HG02571 (cell line): Measurements from ENCODE around the gene YOD1.

ENCODE experiments used
- ATAC-seq: cut with Tn5 transposase; IDR thresholded peaks from one replicate; pipeline ENCODE4 v1.9.1; 2021; ENCODE audit warnings: mild to moderate bottlenecking, moderate library complexity; ENCODE audit not compliant: unreplicated experiment

The YOD1 gene

DNA sequence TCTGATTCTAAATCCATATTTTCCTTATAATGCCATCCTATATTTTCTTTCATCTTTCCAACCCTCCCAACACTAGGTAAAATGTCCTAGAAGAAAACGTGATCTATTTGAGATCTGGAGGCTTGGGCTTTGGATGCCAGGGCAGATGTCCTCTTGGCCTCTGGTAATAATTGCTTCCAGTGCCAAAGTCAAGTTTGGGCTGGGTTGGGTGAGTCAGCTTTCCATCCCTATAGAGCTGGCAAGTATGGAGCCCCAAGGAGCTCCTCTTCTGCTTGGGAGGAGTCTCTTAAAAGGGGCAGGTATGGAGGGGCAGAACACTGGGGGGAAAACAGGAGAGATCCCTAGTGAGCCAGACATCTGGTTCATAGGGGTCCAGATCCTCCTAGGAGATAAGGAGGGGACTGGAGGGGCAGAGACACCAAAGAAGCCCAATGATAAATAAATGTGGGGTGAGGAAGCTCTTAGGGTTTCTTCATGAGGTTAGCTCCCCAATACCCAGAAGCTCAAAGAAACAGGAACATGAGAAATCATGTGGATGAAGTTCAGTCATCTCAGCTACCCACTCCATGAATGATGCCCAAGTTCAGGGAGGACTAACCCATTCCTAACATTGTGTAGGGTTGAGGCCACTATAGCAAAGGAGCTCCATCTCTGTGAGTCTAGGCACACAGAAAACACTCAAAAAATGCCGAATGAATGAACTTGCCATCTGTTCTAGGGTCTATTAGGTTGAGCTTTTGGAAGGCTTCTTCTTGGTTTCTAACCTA, 21.9 kb downstream of the YOD1 start:
- ATAC-seq, result no peak

- no peak for ATAC-seq
Measured at GRCh38 chr1:207027921-207028320, 23.1 kb downstream of the YOD1 start.

DNA sequence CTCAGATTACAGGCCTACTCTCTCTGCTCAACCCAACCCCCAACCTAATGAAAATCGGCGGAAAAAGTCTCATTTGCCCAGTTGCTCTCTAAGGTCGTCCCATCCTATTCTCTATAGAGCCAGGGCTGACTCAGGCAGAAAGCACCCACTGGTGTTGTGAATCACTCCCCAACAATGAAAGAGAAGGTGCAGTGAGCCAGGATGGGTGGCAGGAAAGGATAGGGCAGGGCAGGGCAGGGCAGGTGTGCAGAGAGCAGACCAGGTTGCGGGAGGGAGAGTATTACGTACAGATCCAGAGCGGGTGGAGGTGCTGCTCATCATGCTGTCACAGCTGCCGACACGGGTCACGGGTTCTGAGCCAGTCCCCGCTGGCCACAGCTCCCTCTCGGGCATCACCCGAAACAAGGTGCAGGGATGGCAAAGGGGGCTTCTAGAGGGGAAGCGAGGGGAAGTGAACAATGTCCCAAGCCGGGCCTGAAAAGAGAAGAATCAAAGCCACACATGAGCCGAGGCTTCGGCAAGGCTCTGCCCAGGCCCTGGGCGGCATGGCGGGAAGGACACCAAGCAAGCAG, 23.7 kb downstream of the YOD1 start:
- ATAC-seq, result no peak

GRCh38 chr1:207026104-207026534, 24.9 kb downstream of the YOD1 start:
- ATAC-seq, result no peak

DNA sequence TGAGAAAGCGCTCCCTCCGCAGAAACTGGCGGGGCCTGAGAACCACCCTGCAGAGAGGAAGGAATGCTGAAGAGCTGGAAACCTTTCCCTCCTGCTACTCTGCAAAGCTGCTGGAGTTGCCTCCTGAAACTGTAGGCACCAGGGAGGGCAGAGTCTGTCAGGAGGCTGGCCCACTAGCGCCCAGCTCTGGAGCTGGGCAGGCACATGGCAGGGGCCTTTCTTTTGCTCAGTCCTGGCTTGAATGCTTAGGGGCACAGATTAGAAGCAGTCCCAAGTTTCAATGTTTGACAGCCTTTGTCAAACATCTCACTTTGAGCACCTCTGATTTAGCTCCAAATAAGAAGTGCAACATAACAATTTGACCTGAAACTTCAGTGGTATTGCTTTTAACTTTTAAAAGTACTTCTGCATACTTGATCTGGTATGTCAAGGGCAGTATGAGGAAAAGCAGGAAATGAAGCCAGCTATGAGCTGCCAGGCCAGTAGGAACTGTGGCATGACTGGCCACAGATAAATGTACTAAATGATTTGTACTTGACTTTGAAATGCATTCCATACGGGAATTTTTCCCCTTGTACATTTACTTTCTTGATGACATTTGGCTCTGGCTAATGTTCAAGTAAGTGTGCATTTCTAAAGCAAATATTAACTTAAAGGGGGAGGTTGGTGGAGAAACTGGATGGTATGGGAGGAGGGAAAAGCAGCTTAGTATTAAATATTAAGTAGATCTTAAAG, 25.7 kb downstream of the YOD1 start:
- no peak for ATAC-seq

GRCh38 chr1:207024202-207025145, 26.5 kb downstream of the YOD1 start:
- ATAC-seq, result no peak

GRCh38 chr1:207022996-207023679, 27.9 kb downstream of the YOD1 start:
- ATAC-seq, result no peak

- ATAC-seq, result no peak
Measured at GRCh38 chr1:207021876-207022596, 29.0 kb downstream of the YOD1 start.

DNA sequence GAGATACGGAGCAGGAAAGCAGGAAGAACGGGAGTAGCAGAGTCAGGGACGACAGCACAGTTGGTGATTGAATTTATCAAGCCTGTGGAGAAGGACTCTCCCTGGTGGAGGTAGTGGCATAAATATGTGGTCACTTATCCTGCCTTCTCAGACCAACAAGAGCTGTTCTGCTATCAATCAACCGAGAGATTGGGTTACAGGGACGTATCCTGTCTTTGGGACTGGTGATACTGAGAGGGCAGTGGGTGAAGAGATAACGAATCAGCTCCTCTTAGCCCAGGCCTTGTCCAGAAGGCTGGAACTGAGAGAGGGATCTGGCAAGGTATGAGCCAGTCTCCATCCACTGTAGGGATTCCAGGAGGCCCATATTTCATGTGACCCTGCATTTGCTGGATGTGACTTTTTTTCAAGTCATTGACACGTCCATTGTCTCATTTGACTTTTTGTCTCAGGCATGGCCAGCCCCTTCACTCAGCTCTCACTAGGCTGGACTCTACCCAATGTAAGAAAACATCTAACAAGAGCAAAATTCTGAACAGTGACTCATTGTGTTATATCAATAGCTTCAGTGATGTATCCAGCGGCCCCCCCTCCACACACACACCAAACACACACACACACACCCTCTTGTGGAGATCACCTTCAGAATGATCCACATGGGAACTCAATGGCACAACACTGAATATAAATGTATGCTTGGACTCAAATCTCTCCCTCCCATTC, 29.7 kb downstream of the YOD1 start:
- ATAC-seq, result no peak

GRCh38 chr1:207020709-207021107, 30.3 kb downstream of the YOD1 start:
- ATAC-seq, result no peak

DNA sequence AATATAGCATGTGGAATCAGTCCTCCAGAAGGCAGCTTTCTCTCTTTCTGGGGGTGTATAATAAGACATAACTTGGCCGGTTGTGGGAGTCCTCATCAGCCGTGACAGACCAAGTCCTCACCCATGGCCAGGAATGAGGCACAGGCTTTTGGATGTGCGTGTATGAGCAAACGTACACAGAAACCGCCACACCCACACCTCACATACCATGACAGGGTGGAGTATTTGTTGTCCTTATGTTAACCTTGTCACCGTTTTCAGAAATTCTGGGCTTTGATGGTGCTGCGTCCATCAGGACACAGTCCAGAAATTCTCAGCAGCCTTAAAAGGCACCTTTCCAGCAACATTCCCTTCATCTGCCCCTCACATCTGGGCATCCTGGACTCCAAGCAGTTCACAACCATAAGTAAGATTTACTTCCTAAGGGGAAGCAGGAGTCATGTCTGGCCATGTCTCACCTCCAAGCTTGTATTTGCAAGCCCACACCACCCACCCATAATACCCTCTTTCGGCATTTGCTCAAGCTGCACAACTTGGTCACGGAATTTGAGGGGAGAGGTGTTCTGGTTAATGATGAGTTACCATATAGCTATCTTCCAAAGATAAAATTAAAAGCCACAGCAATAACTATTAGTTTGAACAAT, 30.8 kb downstream of the YOD1 start:
- ATAC-seq, result no peak

DNA sequence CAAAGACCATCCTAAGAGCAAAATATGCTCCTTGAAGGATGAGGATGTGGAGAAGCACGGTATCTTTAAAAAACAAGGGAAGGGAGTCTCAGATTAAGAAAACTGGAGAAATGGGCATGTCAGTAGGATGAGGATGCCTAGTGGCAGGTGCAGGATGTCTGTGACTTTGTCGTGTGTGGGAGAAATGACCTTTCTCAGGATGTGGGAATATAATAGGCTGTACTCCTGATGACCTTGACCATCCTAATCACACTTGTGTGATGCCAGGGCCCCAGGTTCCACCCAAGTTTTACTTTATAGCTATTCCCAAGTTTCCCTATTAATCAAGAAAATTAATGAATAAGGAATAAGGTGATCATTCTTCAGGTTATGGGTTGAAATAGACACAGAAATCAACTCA, 31.3 kb downstream of the YOD1 start:
- no peak for ATAC-seq

DNA sequence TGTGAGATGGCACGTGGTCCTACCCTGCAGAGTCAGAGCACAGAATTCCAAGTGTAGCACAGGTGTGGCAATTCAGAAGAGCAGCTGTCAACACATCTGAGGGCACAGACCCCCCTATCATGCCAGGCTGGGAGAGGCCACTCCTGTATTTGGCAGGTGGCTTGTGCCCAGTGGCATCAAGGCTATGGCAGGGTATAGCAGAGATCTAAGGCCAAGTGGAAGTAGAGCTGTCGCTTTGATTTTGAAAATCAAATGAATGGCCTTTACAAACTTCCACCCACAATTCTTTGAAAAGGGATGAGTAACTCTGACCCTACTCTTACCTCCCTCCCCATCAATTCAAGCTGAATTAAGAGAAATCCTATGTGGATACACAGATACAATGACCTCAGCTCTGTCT, 31.8 kb downstream of the YOD1 start:
- no peak for ATAC-seq

DNA sequence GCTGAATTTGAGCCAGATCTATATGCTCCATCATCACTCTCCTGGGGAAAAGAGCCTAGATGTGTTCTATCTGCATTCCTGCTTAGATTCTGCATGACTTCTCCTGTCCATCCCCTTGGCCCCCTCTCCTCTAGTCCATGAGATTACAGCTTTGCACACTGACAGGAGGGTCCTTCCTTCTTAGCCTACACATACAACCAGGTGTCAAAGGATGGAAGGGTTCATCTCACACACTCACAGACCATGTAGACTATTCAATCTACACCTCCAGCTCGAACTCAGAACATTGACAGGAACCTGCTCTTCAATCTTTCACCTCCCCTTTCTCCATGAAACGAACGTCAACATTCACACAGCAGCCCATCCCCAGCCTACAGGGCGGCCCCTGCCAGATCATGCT, 32.3 kb downstream of the YOD1 start:
- ATAC-seq, result no peak

DNA sequence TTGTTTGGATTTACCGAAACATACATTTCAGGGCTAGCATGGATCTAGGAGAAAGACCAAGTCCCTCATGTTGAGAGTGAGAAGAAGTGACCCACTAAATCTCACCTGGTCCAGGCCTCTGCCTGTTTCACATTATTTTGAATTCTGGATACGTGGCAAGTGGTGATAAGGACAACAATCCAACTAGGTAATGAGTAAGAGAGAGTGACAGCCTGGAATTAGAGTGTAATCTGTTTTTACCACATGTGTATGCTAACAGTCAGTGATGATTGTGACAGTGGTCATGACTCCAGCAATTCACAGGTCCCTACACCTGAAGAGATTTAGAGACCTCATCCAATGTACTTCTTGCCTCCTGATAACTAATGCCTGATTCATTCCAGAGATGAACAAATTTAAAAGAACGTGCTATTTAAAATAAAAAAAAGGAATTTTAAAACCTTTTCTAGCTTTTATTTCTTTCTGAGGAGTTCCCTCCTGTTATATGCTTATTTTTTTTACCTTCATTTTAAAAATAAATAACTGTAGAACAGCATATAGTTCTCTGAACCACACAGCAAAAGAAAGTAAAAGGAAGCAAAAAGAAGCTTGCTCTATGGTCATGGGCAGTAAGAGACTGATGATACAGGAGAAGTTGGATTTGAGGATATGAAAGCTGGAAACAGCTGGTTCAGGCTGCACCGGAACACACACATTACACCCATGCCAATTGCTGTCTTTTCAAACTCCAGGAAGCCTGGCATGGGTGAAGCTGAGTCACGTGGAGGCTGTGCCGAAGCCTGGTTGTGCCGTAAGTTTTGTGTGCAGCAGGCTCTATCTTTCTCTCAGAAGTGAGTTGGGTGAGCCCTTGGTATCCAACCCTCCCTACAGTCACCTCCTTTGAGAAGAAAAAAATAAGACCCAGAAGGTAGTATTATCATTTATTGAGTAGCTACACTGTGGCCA, 33.1 kb downstream of the YOD1 start:
- ATAC-seq, result no peak

- ATAC-seq, result no peak
Measured at GRCh38 chr1:207015791-207016190, 35.2 kb downstream of the YOD1 start.

DNA sequence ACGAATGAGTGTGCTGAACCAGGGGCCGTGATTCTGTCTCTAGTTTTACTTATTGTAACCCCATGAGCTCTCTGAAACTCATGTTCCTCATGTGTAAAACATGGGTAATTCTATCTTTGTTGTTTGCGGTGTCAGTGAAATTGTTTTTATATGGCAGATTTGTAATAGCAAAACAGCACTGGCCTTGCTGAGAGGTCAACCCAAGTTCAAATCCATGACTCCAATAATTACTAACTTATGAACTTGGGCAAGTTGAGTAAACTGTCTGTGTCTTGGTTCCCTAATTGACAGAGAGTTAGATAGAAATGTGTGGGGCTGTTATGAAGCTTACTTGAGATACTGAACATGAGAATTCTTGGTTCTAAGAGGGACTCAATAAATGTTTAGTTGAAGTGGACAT, 36.3 kb downstream of the YOD1 start:
- no peak for ATAC-seq
